ENCODE results near the gene SLC12A7.

SLC12A7 gene

DNA sequence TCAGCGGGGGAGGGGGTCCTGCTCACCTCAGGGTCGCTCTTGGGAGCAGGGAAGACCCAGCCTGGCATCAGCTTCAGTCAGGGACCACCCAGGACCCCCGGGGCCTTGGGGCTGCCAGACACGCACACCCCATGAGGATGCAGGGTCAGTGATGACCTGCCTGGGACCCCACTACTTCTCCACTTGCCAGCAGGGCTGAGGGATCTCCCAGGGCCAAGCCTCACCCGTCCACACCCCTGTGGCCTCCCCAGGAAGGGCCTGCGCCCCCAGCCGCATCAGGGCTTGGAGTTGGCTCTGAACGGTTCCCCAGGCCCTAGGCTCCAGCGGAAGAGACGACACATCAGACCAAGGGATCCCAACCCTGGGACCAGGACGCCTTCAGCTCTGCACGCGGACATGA, 33.7 kb downstream of the SLC12A7 start:
- no peak for DNase-seq (ENCODE audit: low read depth in 3 of 3)

DNA sequence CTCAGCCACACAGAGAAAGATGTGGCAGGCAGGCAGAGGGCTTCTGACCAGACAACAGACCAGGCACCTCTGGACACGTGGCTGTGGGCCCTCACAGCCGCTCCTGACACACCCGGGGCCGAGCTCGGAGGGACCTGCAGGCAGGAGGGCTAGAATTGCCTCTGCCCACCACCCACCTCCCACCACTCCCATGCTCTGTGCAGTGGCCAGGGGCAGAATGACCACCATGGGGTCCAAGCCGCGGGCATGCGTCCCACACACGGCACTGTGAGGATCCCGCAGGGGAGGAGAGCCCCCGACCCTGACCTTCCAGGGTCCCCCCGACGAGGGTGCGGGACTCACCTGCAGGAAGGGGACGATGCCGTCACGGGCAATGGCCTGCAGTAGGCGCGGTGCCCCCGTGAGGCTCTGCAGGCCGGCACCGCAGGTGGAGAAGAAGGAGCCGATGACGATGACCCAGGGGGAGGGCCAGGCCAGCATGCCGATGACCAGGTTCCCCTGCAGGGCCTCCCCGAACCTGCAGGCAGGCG, 34.3 kb downstream of the SLC12A7 start:
- DNase-seq (ENCODE audit: low read depth in 3 of 3): no peak

GRCh38 chr5:1077026-1077425, 34.8 kb downstream of the SLC12A7 start:
- DNase-seq (ENCODE audit: low read depth in 3 of 3): no peak

DNA sequence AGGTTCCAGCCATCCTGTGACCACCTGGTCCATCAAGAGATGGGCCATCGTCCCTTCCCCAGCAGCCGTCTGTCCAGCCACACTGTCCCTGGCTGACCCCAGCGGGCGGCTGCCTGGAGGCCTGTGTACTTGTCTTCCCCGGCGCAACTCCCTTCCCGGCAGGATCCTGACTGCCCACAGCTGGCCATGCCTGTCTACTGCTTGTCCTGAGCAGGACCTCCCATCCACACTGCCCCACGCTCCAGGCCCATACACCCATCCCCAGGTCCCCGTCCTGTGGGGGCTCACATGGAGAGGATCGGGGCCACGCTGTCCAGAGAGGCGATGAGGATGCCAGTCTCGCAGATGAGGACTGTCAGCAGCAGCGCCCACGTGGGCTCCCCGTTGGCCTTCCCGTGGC, 35.5 kb downstream of the SLC12A7 start:
- DNase-seq (ENCODE audit: low read depth in 3 of 3): no peak

DNA sequence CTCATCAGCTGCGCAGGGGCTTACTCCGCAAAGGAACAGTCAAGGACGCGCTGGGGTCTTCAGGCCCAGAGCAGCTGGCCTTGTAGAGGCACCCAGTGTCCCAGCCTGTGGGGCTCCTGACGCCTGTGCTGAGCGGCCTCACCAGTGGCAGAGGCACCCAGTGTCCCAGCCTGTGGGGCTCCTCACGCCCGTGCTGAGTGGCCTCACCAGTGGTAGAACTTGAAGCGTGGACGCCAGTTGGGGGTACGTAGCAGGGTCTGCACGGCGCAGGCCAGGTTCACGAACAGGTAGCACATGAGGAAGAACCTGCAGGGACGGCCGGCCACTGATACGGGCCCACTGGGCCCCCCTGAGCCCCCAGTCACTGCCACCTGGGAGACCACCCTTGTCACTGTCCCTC, 35.9 kb downstream of the SLC12A7 start:
- no peak for DNase-seq (ENCODE audit: low read depth in 3 of 3)

- DNase-seq (ENCODE audit: low read depth in 3 of 3): no peak
Measured at GRCh38 chr5:1075555-1075881, 36.3 kb downstream of the SLC12A7 start.

DNA sequence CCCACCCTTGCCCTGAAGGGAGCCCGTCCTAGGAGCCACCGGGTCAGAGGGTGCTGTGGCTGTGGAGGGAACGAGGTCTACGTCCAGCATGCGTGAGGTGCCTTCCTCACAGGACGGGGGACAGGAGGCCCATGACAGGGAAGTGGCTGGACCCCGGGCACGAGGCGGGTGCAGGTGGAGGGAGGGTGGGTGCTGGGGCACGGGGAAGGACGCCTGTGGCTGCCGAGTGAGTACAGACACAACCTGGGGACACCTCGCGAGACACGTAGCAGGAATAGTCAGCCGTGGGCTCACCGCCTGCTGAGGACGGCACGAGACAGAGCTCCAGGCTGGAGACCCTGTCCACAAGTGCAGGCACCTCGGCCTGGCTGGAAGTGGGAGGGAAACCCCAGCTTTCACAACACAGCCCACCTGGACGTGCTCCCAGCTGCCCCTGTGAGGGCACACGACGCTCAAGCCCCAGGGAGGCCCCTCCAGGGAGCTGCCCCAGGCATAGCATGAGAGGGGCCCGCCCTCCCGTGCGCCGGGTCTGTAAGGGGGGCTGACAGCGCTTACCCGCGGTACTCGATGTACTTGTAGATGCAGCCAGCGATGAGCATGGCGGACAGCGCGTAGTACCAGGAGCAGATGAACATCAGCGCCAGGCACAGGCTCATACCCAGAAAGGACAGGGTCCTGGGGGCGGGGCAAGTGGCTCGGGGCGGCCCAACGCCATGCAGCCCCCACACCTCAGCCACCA, 36.9 kb downstream of the SLC12A7 start:
- no peak for DNase-seq (ENCODE audit: low read depth in 3 of 3)

GRCh38 chr5:1074226-1074625, 37.6 kb downstream of the SLC12A7 start:
- DNase-seq (ENCODE audit: low read depth in 3 of 3): no peak

- DNase-seq (ENCODE audit: low read depth in 3 of 3): no peak
Measured at GRCh38 chr5:1073239-1074102, 38.4 kb downstream of the SLC12A7 start.

DNA sequence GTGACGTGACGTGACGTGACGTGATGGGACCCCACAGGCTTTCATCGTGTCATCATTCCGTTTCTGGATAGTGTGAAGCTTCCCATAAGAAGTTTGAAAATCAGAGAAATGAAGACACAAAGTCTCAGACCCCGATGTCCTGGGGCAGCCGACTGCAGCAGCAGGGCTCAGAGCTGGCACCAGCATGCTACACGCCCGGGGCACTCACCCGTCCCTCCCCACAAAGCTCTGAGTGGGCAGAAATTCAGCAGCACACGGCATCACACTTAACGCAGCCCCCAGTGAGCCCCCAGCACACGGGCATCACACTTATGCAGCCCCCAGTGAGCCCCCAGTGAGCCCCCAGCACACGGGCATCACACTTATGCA, 42.2 kb downstream of the SLC12A7 start:
- no peak for DNase-seq (ENCODE audit: low read depth in 3 of 3)

DNA sequence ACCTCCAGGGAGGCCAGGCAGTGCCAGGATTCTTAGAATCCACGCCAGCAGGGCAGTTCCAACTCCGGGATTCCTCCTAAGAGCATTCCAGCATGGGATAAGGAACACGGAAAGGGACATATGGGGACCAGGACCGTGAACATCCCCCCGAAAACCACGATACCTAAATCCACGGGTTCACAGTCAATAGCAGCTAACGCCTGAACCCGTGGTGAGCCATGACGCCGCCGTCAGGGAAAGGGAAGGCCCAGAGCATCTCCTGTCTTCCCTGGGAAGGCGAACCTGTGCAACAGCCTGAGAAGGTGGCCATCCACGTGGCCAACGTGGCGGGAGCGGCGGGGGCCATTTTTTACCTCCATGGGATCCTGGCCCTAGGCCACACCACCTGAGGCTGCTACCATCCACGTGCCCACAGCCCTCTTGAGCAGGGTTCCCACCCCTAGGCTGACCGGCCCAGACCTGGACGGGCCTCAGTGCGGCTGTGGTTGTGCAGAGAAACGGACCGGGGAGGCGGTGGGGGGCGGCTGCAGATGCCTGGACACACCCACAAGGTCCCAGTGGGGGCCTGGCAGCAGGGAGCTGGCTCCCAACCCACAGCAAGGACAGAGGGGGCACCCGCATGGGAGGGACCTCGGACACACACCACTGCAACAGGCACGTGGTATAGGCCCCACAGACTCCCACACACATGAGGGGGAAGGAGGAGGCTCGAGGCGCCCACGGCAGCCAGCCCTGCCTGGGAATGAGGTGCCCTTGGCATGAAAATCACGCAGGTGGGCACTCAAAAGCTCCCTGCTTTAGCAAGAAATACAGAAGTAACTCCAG, 42.8 kb downstream of the SLC12A7 start:
- DNase-seq (ENCODE audit: low read depth in 3 of 3): no peak

- no peak for DNase-seq (ENCODE audit: low read depth in 3 of 3)
Measured at GRCh38 chr5:1068204-1068894, 43.5 kb downstream of the SLC12A7 start.

GRCh38 chr5:1067141-1068121, 44.4 kb downstream of the SLC12A7 start:
- no peak for DNase-seq (ENCODE audit: low read depth in 3 of 3)

DNA sequence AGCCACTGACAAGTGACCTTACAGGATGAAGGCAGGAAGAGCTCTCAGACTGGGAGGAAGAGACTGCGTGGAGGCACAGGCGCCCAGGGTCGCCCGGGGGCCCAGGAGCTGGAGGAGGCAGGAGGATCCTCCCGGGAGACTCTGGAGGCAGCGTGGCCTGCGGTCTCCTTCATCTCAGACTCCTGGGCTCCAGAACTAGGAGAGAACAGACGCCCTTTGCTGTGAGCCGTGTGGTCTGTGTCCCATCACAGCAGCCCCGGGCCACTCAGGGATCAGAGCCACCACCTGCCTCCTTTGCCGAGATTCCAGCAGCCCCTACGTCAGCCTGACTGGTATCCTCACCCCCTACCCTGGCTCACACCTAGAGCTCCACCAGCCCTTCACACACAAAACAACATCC, 45.2 kb downstream of the SLC12A7 start:
- no peak for DNase-seq (ENCODE audit: low read depth in 3 of 3)

- DNase-seq (ENCODE audit: low read depth in 3 of 3): no peak
Measured at GRCh38 chr5:1065891-1066650, 45.8 kb downstream of the SLC12A7 start.

GRCh38 chr5:1065143-1065750, 46.6 kb downstream of the SLC12A7 start:
- no peak for DNase-seq (ENCODE audit: low read depth in 3 of 3)

DNA sequence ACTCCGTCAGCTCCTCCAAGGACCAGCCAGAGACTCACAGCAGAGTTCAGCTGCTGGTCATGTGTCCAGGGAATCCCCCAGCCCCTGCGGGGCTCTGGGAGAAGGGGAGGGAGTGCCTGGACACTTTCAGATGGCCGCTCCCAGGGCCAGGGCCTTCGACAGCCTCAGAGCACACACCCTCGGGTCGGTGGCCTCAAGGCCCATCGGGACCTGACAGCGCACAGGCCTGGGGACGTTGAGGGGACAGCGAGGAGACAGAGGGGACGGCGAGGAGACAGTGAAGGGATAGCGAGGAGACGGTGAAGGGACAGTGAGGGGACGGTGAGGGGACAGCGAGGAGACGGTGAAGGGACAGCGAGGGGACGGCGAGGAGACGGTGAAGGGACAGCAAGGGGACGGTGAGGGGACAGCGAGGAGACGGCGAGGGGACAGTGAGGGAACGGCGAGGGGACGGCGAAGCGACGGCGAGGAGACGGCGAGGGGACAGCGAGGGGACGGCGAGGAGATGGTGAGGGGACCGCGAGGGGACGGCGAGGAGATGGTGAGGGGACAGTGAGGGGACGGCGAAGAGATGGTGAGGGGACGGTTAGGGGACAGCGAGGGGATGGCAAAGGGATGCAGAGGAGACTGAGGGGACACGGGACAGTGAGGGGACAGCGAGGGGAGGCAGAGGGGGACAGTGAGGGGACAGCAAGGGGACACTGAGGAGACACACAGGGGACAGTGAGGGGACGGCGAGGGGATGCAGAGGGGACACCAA, 47.3 kb downstream of the SLC12A7 start:
- no peak for DNase-seq (ENCODE audit: low read depth in 3 of 3)

- DNase-seq (ENCODE audit: low read depth in 3 of 3): no peak
Measured at GRCh38 chr5:1063661-1064382, 48.0 kb downstream of the SLC12A7 start.
